ENCODE data around the gene BTLA. TPM values are rescaled to one million over a fixed set of nuclear protein-coding genes. Genes with fewer than 3 reads are reported as not detected.

Gene BTLA
- total and polyA plus RNA-seq, 2 of the 8 experiments (the other 6 are each of a cell fraction or from before 2014, with no cell fraction given), result not detected

DNA sequence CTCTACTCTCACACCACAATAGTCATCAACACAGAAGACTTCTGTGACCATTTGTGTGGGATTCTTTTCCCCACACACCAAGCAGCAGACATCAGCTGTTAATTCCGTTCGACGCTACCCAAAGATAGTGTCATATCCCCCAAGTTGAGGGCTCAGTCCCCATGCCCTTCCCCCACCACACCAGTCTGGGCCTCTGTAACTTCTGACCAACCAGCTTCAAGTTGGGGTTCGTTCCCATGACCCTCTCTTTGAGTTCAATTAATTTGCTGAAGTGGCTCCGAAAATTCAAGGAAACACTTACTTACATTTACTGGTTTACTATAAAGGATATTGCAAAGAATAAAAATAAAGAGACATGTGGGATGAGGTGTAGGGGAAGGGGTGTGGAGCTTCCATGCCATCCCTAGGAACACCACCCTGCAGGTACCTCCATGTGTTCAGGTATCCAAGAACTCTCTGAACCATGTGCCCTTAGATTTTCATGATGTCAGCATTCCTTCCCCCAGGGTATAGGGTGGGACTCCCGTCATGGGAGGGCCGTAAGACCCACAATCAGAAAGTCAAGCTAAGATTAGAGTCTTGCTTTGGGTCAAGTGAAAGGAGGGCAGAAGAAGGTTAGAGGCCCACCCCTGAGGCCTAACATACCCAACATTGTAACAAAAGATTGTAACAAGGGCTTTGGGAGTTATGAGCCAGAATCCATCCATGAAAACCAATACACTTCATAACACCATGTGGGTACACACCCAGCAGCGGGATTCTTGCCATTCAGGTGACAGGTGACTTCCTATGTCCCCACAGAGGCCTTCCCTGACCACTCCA, 82.7 kb downstream of the BTLA start:
- FAIRE-seq (no peak), DNase-seq (ENCODE audit: low read depth in 1 of 2, low spot score in 2 of 2) (peak in 1 of 2 experiments; percentile 50)
- Histone ChIP-seq H3K56ac (replicated peaks; ENCODE audit: insufficient read length, low read depth, low read length) (no peak overlapping the region), H3K14ac (ENCODE audit: insufficient read length) (no peak overlapping the region), H4K91ac (replicated peaks; ENCODE audit: insufficient read length, low read length) (no peak overlapping the region), H2BK5ac (ENCODE audit: low read depth, low read length) (0 out of 2 replicates have a peak overlapping the region, but pooled peaks have one; percentile 13), H2BK120ac (replicated peaks; ENCODE audit: low read depth, low read length) (no peak overlapping the region), H2BK12ac (ENCODE audit: low read depth, low read length) (no peak overlapping the region), H3K9me3 (ENCODE audit: insufficient read depth in 2 of 2, low read depth in 1 of 2, low read length in 1 of 2) (no peaks in the 10 kb centered on the region), H4K8ac (ENCODE audit: extremely low read depth, insufficient read depth, low read length) (no peak overlapping the region), H4K5ac (ENCODE audit: insufficient read length, low read depth, low read length) (no peak overlapping the region), H3K36me3 (ENCODE audit: control insufficient read depth in 2 of 4, insufficient read depth in 4 of 4, low read length in 3 of 4) (peaks cover 0 to 35% (median 11%) of the 10 kb centered on the region in 4 experiments; a peak in 4 of 8 replicates), H3K4ac (replicated peaks; ENCODE audit: insufficient read length, low read depth, low read length) (no peak overlapping the region), H2BK20ac (ENCODE audit: low read length) (no peak overlapping the region; the same call in 1 of the 2 replicates), H3K18ac (ENCODE audit: extremely low read depth, low read length) (0 out of 2 replicates have a peak overlapping the region, but pooled peaks have one; percentile 27), H3K23ac (ENCODE audit: insufficient read length) (no peak overlapping the region), H2BK15ac (ENCODE audit: low read length) (no peak overlapping the region), H2AFZ (ENCODE audit: low read length) (no peak overlapping the region), H3K27ac (ENCODE audit: low read depth, low read length) (no peak overlapping the region), H4K20me1 (replicated peaks in 1 of 2; ENCODE audit: control insufficient read depth in 1 of 2, insufficient read depth in 2 of 2, low read length in 2 of 2) (no peaks in the 10 kb centered on the region), H3K4me1 (replicated peaks in 1 of 4; ENCODE audit: control insufficient read depth in 3 of 4, insufficient read depth in 4 of 4, low read length in 3 of 4) (peaks cover 0 to 8% (median 3%) of the 10 kb centered on the region in 4 experiments; a peak in 2 of 7 replicates), H3K27me3 (replicated peaks in 1 of 4; ENCODE audit: control insufficient read depth in 3 of 4, extremely low read depth in 1 of 4, insufficient read depth in 3 of 4, low read length in 3 of 4) (no peaks in the 10 kb centered on the region), H3K4me2 (ENCODE audit: insufficient read depth in 1 of 2, low read depth in 2 of 2, low read length in 2 of 2) (peak overlapping the region in 1 of 2 experiments; percentile 70; a peak in 1 of 4 replicates), H3K79me2 (ENCODE audit: control insufficient read depth in 1 of 2, insufficient read depth in 2 of 2, low read length in 2 of 2) (peaks cover 0 to 5% of the 10 kb centered on the region in 2 experiments; a peak in 3 of 4 replicates), H3K79me1 (ENCODE audit: low read depth, low read length) (no peaks in the 10 kb centered on the region), H3K9ac (replicated peaks in 1 of 4; ENCODE audit: extremely low read depth in 1 of 4, low read depth in 3 of 4, low read length in 3 of 4) (no peak overlapping the region), H3K4me3 (ENCODE audit: extremely low read depth in 1 of 4, insufficient read depth in 2 of 4, low read depth in 3 of 4, low read length in 4 of 4) (no peak overlapping the region), H3K23me2 (ENCODE audit: low read depth, low read length) (peaks cover 2% of the 10 kb centered on the region; the same call in 1 of the 2 replicates), H2AK5ac (ENCODE audit: low read depth, low read length) (no peak overlapping the region)
- 92% methylated on average over 8 of the region's 8 CpGs; no CpG with 5 or more reads in 1 of the 2 experiments for WGBS, 2 experiments (ENCODE audit: extremely low coverage in 1 of 2, insufficient coverage in 1 of 2, insufficient read length in 1 of 2, insufficient replicate concordance in 2 of 2, low coverage in 1 of 2, low lambda C conversion rate in 2 of 2, missing lambda C conversion rate in 1 of 2)
- ChIA-PET CTCF (ENCODE audit: partially characterized antibody) (interaction anchor here (0.6 to 1.6 kb wide), 3 partner anchors 13 to 123 kb away, joined by 3 to 4 read pairs (median 3); partner anchors contain the start of gene SLC9C1), POLR2A (ENCODE audit: partially characterized antibody) (interaction anchor here (0.8 to 2.6 kb wide), 5 partner anchors 9 to 18 kb away, joined by 3 to 15 read pairs (median 4); no protein-coding TSS in a partner anchor)
- TF ChIP-seq BCL11A (IDR thresholded peaks at IDR 0.05; ENCODE audit: low read depth in 2 of 2, low read length in 2 of 2), result no peak
- no peak for TF ChIP-seq CBX8 (IDR thresholded peaks at IDR 0.05; ENCODE audit: borderline replicate concordance, low read depth, low read length)
- no peak for TF ChIP-seq SIX5 (IDR thresholded peaks at IDR 0.05; ENCODE audit: low read depth, low read length)
- TF ChIP-seq MAFK (IDR thresholded peaks at IDR 0.05; ENCODE audit: low read depth, low read length), result peak; percentile 46; the same call in 1 of the 2 replicates
- TF ChIP-seq, protein P1, sequence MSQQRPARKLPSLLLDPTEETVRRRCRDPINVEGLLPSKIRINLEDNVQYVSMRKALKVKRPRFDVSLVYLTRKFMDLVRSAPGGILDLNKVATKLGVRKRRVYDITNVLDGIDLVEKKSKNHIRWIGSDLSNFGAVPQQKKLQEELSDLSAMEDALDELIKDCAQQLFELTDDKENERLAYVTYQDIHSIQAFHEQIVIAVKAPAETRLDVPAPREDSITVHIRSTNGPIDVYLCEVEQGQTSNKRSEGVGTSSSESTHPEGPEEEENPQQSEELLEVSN (IDR thresholded peaks at IDR 0.05), result peak; percentile 27; the same call in 1 of the 2 replicates
- TF ChIP-seq, protein P2, sequence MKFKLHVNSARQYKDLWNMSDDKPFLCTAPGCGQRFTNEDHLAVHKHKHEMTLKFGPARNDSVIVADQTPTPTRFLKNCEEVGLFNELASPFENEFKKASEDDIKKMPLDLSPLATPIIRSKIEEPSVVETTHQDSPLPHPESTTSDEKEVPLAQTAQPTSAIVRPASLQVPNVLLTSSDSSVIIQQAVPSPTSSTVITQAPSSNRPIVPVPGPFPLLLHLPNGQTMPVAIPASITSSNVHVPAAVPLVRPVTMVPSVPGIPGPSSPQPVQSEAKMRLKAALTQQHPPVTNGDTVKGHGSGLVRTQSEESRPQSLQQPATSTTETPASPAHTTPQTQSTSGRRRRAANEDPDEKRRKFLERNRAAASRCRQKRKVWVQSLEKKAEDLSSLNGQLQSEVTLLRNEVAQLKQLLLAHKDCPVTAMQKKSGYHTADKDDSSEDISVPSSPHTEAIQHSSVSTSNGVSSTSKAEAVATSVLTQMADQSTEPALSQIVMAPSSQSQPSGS (IDR thresholded peaks at IDR 0.05; ENCODE audit: low read length), result 0 out of 2 replicates have a peak, but pooled peaks have one; percentile 24
- TF ChIP-seq PHF8 (conservative IDR thresholded peaks at IDR 0.05; ENCODE audit: low read depth, low read length), result no peak
- TF ChIP-seq POLR2A (IDR thresholded peaks at IDR 0.05; ENCODE audit: control extremely low read depth in 1 of 2, low read depth in 2 of 2, low read length in 2 of 2), result peak; percentile 9 to 24
- peak; percentile 81 for TF ChIP-seq POLR2AphosphoS5 (IDR thresholded peaks at IDR 0.05; ENCODE audit: low read depth, low read length)

Measured in H1 (cell line).